Measurements from ENCODE around the gene ATP5F1D.

ATP5F1D gene

DNA sequence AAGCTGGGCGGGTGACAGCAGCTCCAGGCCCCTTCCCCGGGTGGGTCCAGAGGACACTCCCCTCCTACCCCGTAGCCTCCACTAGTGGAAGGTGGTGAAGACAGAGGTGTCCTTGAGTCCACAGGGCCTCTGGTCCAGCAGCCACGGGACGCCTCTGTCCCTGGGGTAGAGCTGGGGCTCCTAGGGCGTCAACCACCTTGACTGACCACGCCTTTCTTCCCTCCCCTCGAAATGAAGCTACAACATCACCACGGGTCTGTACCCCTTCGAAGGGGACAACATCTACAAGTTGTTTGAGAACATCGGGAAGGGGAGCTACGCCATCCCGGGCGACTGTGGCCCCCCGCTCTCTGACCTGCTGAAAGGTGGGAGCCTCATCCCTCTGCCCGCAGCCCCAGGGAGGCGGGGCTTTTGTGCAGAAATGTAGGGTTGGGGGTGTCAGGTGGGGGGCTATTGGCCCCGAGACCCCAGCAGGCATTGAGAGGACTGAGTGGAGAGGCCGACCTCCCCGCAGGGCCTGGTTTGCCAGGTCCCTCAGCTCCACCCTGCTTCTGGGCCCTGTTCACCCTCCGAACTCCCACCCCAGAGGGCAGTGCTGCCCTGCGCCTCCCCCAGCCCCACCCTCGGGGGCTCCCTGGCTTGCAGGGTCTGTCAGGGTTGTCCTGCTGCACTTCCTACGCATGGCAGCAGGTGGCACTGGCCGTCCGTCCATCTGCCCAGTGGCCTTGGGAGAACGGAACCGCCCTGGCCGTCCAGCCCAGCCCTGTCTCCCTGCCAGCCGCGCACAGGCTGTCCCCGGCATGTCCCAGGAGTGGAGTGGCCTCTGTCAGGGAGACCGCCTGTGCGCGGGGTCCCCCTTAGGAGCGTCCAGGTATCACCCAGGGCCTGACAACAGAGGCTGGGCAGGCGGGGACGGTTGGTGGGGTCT, 20.3 kb upstream of the ATP5F1D start:
- no peak for DNase-seq

- DNase-seq = no peak
These were observed 19.7 kb upstream of the ATP5F1D start for GRCh38 chr19:1221904-1222255.

DNA sequence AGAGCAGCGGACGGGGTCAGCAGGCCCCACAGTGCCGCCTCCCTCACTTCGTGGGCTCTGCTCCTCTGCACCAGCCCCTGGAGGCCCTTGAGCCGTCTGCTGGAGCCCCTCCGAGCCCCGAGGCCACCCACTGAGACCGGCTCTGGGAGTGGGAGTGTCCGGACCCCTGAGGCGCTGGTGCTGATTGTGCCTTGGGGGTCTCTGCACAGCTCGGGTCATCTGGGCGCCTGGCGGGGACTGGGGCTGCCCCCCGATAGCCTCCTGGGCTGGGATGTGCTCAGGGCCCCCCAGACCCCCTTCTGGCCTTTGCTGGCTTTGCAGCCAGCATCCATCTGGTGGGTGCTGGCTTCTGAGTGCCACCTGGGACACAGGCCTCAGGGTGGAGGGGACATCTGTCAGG, 19.2 kb upstream of the ATP5F1D start:
- no peak for DNase-seq

GRCh38 chr19:1223018-1223855, 18.3 kb upstream of the ATP5F1D start:
- DNase-seq = no peak

- DNase-seq = no peak
These were observed 17.3 kb upstream of the ATP5F1D start for GRCh38 chr19:1224047-1224825.

GRCh38 chr19:1224847-1225246, 16.7 kb upstream of the ATP5F1D start:
- DNase-seq = no peak

GRCh38 chr19:1225440-1226226, 15.9 kb upstream of the ATP5F1D start:
- no peak for DNase-seq

DNA sequence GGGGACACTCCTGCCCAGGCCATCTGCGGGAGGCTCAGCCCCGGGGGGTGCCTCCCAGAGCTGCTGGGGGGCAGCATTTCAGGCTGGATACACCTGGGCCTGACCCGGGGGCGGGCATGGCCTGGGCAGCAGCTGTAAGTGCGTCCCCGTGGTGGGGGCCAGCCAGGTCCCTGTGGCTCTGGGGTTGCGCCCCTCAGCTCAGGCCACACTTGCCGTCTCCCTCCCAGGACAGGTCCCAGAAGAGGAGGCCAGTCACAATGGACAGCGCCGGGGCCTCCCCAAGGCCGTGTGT, 15.4 kb upstream of the ATP5F1D start:
- DNase-seq = no peak

DNA sequence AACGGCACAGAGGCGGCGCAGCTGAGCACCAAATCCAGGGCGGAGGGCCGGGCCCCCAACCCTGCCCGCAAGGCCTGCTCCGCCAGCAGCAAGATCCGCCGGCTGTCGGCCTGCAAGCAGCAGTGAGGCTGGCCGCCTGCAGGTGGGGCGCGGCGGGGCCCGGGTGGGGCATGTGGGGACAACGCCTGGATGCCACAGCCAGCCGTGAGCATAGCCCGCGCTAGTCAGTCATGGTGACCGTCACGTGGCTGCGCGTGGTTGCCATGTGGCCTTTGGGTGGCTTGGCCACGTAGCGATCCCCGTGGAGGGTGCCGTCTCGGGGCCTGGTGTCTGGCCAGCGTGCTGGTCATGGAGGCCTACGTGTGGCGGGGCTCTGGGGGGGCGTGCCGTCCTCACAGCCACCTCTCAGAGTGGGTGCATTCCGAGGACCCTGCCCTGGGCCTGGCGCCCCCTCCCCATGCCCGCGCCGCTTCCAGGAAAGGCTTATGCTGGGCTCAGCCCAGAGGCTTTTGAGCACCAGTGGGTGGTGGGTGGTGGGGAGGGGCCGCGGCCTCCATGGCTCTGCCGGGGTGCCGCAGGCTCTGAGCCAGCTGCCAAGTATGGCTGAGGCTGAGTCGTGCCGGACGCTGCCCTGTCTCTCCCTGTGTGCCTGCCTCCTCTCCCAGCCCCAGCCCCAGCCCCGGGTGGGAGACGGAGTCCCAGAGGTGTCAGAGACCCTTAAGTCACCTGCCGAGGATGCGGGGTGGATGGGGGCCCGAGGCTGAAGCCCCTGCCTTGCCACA, 14.8 kb upstream of the ATP5F1D start:
- no peak for DNase-seq

- DNase-seq = no peak
These were observed 14.1 kb upstream of the ATP5F1D start for GRCh38 chr19:1227304-1228054.

GRCh38 chr19:1228161-1228957, 13.2 kb upstream of the ATP5F1D start:
- no peak for DNase-seq

GRCh38 chr19:1229056-1229923, 12.3 kb upstream of the ATP5F1D start:
- no peak for DNase-seq

GRCh38 chr19:1229924-1230782, 11.4 kb upstream of the ATP5F1D start:
- no peak for DNase-seq

DNA sequence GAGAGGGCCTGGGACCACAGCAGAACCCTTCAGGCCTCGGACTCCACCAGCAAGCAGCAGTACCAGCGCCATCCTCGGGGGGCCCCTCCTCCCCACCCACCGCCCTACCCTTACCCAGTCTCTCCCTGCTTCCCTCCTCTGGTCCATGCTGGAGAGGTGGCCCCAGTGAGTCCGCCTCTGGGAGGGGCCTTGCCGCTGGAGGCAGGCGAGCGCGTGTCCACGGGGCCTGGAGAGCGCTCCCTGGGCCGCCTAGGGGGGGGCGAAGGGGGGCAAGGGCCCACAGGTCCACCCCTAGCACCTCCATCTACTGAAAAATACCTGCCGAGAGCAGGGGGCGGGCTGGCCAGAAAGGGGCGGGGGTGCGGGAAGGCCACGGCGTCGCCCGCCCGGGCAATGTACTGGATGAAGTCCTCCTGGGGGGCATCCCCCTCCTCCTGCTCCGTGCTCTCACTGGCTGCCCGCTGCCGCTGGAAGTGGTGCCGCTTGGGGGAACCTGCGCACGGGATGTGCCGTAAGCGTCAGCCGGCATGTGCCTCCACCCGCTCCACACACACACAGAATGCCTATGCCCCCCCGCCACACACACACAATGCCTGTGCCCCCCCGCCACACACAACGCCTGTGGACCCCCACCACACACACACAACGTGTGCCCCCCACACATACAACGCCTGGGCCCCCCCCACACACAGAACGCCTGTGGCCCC, 10.6 kb upstream of the ATP5F1D start:
- no peak for DNase-seq

- DNase-seq = no peak
These were observed 9.6 kb upstream of the ATP5F1D start for GRCh38 chr19:1231729-1232637.

DNA sequence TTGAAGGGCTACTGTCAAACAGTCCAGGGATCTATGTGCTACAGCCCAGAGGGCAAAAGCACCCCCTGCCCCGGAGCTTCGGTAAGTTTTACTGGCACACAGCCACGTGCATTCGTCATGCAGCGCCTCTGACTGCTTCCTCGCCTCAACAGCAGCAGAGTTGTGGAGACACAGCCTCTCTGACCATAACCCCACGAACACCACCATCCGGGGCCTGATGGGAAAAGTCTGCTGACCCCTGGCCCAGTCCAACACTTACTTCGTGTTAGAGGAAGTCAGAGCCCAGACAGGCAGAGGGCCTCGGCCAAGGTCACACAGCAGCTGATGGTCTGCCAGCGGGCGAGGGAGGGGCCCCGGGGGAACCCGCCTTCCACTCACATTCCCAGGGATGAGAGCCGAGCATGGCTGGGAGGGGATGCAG, 8.9 kb upstream of the ATP5F1D start:
- DNase-seq = peak; percentile 50

Data from fibroblast of skin of right quadriceps (primary cell).